ENCODE results near the gene RANBP17.

- TF ChIP-seq CTCF (IDR thresholded peaks at IDR 0.05) (no peak), POLR2A (IDR thresholded peaks at IDR 0.05) (no peak)
Observed at GRCh38 chr5:171067540-171068130, 205.8 kb downstream of the RANBP17 start.
